C4-2B (cell line): ENCODE data around the gene GSDME.

Experiments used
- ZFX ChIP-seq: fragments of 450-650 bp; IDR thresholded peaks from 2 replicates; pipeline ENCODE4 v1.6.1; 2017
- TF ChIP-seq, protein P1 (sequence below): fragments of 450-650 bp; conservative IDR thresholded peaks from 2 replicates; pipeline ENCODE4 v1.5.1; 2017; ENCODE audit warnings: mild to moderate bottlenecking

- TF ChIP-seq, protein P1, sequence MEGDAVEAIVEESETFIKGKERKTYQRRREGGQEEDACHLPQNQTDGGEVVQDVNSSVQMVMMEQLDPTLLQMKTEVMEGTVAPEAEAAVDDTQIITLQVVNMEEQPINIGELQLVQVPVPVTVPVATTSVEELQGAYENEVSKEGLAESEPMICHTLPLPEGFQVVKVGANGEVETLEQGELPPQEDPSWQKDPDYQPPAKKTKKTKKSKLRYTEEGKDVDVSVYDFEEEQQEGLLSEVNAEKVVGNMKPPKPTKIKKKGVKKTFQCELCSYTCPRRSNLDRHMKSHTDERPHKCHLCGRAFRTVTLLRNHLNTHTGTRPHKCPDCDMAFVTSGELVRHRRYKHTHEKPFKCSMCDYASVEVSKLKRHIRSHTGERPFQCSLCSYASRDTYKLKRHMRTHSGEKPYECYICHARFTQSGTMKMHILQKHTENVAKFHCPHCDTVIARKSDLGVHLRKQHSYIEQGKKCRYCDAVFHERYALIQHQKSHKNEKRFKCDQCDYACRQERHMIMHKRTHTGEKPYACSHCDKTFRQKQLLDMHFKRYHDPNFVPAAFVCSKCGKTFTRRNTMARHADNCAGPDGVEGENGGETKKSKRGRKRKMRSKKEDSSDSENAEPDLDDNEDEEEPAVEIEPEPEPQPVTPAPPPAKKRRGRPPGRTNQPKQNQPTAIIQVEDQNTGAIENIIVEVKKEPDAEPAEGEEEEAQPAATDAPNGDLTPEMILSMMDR, result no peak
- no peak for TF ChIP-seq ZFX
Measured at GRCh38 chr7:24685708-24686107, 71.6 kb downstream of the GSDME start.
